ENCODE results near the gene CT47C1. TPM values are rescaled to one million over a fixed set of nuclear protein-coding genes. Genes with fewer than 3 reads are reported as not detected.

Gene CT47C1
- total RNA-seq, 2 donors from 2014 or later = not detected

DNA sequence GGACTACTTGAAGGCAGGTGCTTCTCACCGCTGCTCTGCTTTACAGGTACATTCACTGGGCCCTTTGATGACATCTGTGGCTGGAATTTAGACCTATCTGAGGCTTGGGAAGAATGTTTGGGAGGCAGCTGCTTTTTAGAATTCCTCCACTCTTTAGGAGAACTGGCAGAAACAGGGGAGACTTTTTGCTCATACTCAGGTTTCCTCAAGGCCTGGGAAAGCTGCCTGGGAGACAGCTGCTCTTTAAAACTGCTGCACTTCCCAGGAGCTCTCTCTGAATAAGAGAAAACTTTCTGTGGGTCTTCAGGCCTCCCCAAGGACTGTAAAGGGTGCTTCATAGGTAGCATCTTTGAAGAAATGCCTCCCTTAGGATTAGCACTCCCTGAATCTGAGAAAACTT is 14.3 kb downstream of the CT47C1 start:
- Histone ChIP-seq H3K27me3 (ENCODE audit: control insufficient read depth, insufficient read depth, low read length, poor library complexity, severe bottlenecking) (peaks cover 9% of the 10 kb centered on the region), H3K27ac (ENCODE audit: low read depth, low read length) (no peak overlapping the region), H3K4me3 (ENCODE audit: low read length) (no peak overlapping the region), H3K9ac (ENCODE audit: extremely low read depth, low read length, poor library complexity, severe bottlenecking) (no peak overlapping the region), H3K9me3 (ENCODE audit: control insufficient read depth, low read length) (no peaks in the 10 kb centered on the region), H3K4me1 (ENCODE audit: control insufficient read depth, insufficient read depth, low read length) (no peaks in the 10 kb centered on the region), H3K36me3 (ENCODE audit: control insufficient read depth, insufficient read depth, low read length) (no peaks in the 10 kb centered on the region)
- WGBS, 2 experiments (ENCODE audit: insufficient coverage in 1 of 2, insufficient read length in 1 of 2) = 93% methylated on average over 1 of the region's 1 CpG; no CpG with 5 or more reads in 1 of the 2 experiments
- Mint-ChIP-seq H3K9me3 (peaks cover 54% of the 10 kb centered on the region), H3K27me3 (ENCODE audit: insufficient read depth) (peaks cover 18% of the 10 kb centered on the region), H3K4me1 (no peaks in the 10 kb centered on the region), H3K4me3 (no peak overlapping the region), H3K27ac (no peak overlapping the region), H3K36me3 (ENCODE audit: low read depth) (no peaks in the 10 kb centered on the region)
- TF ChIP-seq, protein P1, sequence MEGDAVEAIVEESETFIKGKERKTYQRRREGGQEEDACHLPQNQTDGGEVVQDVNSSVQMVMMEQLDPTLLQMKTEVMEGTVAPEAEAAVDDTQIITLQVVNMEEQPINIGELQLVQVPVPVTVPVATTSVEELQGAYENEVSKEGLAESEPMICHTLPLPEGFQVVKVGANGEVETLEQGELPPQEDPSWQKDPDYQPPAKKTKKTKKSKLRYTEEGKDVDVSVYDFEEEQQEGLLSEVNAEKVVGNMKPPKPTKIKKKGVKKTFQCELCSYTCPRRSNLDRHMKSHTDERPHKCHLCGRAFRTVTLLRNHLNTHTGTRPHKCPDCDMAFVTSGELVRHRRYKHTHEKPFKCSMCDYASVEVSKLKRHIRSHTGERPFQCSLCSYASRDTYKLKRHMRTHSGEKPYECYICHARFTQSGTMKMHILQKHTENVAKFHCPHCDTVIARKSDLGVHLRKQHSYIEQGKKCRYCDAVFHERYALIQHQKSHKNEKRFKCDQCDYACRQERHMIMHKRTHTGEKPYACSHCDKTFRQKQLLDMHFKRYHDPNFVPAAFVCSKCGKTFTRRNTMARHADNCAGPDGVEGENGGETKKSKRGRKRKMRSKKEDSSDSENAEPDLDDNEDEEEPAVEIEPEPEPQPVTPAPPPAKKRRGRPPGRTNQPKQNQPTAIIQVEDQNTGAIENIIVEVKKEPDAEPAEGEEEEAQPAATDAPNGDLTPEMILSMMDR (conservative IDR thresholded peaks at IDR 0.05) = no peak
- no peak for DNase-seq

DNA sequence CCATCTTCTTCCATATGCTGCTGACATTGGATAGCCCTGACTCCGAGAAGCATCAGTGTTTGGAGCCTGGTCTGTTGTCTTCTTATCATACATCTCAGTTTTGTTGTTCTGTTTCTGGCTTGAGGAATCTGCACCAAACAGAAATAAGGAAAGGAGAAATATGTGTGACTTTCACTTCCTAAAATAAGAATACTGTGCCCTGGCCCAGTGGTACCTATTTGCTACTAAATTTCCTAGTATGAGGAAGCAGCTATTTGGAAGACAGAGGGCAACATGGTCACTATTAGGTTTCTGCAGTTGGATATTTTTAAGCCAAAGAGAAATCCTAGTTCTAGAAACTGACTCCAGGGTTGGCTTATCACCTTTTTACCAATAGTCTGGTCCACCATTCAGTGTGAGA is 16.8 kb downstream of the CT47C1 start:
- Mint-ChIP-seq H3K4me3 (no peak overlapping the region), H3K36me3 (ENCODE audit: low read depth) (no peaks in the 10 kb centered on the region), H3K27ac (no peak overlapping the region), H3K27me3 (ENCODE audit: insufficient read depth) (peaks cover 18% of the 10 kb centered on the region), H3K4me1 (no peaks in the 10 kb centered on the region), H3K9me3 (peaks cover 58% of the 10 kb centered on the region)
- TF ChIP-seq, protein P1 (conservative IDR thresholded peaks at IDR 0.05) = no peak
- Histone ChIP-seq H3K9ac (ENCODE audit: extremely low read depth, low read length, poor library complexity, severe bottlenecking) (no peak overlapping the region), H3K4me3 (ENCODE audit: low read length) (no peak overlapping the region), H3K9me3 (ENCODE audit: control insufficient read depth, low read length) (no peaks in the 10 kb centered on the region), H3K27me3 (ENCODE audit: control insufficient read depth, insufficient read depth, low read length, poor library complexity, severe bottlenecking) (peaks cover 9% of the 10 kb centered on the region), H3K27ac (ENCODE audit: low read depth, low read length) (no peak overlapping the region), H3K4me1 (ENCODE audit: control insufficient read depth, insufficient read depth, low read length) (no peaks in the 10 kb centered on the region), H3K36me3 (ENCODE audit: control insufficient read depth, insufficient read depth, low read length) (no peaks in the 10 kb centered on the region)
- no peak for DNase-seq
- WGBS, 2 experiments (ENCODE audit: insufficient coverage in 1 of 2, insufficient read length in 1 of 2) = 92% methylated on average over 1 of the region's 1 CpG; no CpG with 5 or more reads in 1 of the 2 experiments

DNA sequence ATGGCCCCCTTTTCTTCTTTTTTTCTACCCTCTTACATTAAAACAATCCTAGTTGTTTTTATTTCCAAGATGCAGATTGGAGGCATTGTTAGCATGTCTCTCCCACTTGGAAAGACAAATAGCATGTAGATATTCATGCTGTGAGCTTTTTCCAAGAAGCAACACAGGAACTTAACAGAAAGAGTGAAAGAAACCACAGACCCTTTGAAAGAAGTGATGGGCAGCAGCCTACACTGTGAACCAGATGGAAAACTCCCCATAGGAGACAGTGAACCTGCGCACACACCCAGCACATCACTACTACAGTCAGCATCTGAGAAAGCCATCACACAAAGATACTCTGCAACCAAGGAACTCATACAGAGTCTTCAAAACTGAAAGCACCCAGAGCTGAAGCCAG is 17.8 kb downstream of the CT47C1 start:
- H3K9me3 Mint-ChIP-seq = peaks cover 58% of the 10 kb centered on the region
- WGBS, 2 experiments (ENCODE audit: insufficient coverage in 1 of 2, insufficient read length in 1 of 2) = 75% methylated on average over 1 of the region's 1 CpG; no CpG with 5 or more reads in 1 of the 2 experiments
- peaks cover 9% of the 10 kb centered on the region for H3K27me3 ChIP-seq (ENCODE audit: control insufficient read depth, insufficient read depth, low read length, poor library complexity, severe bottlenecking)
- no peak for DNase-seq
- TF ChIP-seq, protein P1 (conservative IDR thresholded peaks at IDR 0.05) = no peak
- H3K9me3 ChIP-seq (ENCODE audit: control insufficient read depth, low read length) = no peaks in the 10 kb centered on the region
- no peak overlapping the region for H3K4me3 Mint-ChIP-seq
- peaks cover 18% of the 10 kb centered on the region for H3K27me3 Mint-ChIP-seq (ENCODE audit: insufficient read depth)
- no peak overlapping the region for H3K4me3 ChIP-seq (ENCODE audit: low read length)
- H3K27ac ChIP-seq (ENCODE audit: low read depth, low read length) = no peak overlapping the region
- no peak overlapping the region for H3K27ac Mint-ChIP-seq
- H3K9ac ChIP-seq (ENCODE audit: extremely low read depth, low read length, poor library complexity, severe bottlenecking) = no peak overlapping the region
- H3K4me1 ChIP-seq (ENCODE audit: control insufficient read depth, insufficient read depth, low read length) = no peaks in the 10 kb centered on the region
- H3K4me1 Mint-ChIP-seq = no peaks in the 10 kb centered on the region
- no peaks in the 10 kb centered on the region for H3K36me3 ChIP-seq (ENCODE audit: control insufficient read depth, insufficient read depth, low read length)
- H3K36me3 Mint-ChIP-seq (ENCODE audit: low read depth) = no peaks in the 10 kb centered on the region
